Adrenal gland (tissue), 5 donors: Measurements from ENCODE around the gene SEMA4B.

Experiments
- CTCF ChIP-seq, 6 experiments: fragments of 450-650 bp in 4 of 6; fragments of 200-600 bp in 2 of 6; sonication (generic) in 1 of 6; IDR thresholded peaks; 1 replicate in 5 of 6; 2 replicates in 1 of 6; pipeline versions ENCODE4 v1.5.1 to v1.8.0; 2016 to 2021; ENCODE audit warnings: antibody characterized with exemption in 6 of 6, mild to moderate bottlenecking in 2 of 6, moderate library complexity in 1 of 6
- POLR2A ChIP-seq, 2 donors: fragments of 450-650 bp; IDR thresholded peaks; one replicate each; pipeline ENCODE4 v1.6.1; 2017; ENCODE audit warnings: antibody characterized with exemption in 2 of 2, mild to moderate bottlenecking in 2 of 2, moderate library complexity in 1 of 2
- donor health status: DM: no; HTN: no; CAD: no.

- TF ChIP-seq CTCF (IDR thresholded peaks at IDR 0.05) (no peak), POLR2A (IDR thresholded peaks at IDR 0.05) (no peak)
These were observed 29.5 kb upstream of the SEMA4B start for GRCh38 chr15:90171623-90172022.
